NOMO-1 treated with DMSO at 0.1 percent for 48 hours (cell line): ENCODE data around the gene WDR72.

Experiments used
- DNase-seq: peaks from one replicate; lab custom pipeline; 2025; ENCODE audit not compliant: unreplicated experiment; lab: John Stamatoyannopoulos, UW

The WDR72 gene

GRCh38 chr15:53535886-53536285, 223.6 kb downstream of the WDR72 start:
- DNase-seq, result no peak

DNA sequence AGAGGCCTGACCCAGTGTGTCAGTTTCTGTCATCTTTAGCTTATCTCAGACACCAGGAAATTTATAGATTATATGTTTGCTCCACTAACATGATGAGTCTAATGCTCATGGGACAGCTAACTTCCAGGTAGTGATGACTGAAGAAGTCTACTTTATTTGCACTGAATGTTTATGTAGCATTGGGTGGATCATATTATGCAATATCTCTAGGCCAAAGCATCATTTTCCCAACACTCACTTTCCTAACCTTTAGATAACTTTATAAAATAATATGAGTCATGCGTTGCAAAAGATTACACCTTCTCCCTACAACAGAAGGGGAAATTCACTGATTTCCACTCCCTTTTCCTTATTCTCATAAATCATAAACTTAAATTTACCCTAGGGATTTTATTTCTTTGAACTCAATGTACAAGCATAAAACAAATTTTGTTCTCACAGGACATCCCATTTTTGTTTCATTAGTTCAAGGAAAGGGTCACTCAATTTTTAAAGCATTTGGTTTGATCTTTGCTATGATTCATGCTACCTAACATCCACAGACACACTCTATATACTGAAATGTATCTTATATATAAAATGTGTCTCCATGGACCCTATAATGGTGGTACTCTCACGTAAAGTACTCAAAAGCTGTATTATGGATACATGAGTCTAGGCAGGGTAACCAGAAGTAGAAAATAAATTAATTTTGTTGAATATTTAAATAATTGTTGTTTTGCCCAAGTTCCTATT, 225.2 kb downstream of the WDR72 start:
- DNase-seq, result no peak

GRCh38 chr15:53530761-53531160, 228.7 kb downstream of the WDR72 start:
- DNase-seq, result no peak

DNA sequence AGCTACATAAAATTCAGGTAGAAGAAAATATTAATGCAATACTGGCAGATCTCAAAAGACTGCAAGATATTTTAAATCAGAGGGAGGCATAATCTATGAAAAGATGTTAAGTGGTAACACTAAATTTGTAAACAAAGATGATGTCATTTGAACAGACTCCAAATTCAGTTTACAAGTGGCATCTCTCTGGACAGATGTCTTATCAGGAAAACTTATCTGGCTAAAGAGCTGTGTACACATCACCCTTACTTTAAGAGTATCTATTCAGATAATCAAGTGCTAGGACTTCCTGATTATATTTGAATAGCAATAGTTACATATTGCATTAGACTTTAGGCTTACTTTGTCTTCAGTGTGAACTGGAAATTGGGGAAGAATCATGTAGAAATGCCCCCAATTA, 231.5 kb downstream of the WDR72 start:
- no peak for DNase-seq

DNA sequence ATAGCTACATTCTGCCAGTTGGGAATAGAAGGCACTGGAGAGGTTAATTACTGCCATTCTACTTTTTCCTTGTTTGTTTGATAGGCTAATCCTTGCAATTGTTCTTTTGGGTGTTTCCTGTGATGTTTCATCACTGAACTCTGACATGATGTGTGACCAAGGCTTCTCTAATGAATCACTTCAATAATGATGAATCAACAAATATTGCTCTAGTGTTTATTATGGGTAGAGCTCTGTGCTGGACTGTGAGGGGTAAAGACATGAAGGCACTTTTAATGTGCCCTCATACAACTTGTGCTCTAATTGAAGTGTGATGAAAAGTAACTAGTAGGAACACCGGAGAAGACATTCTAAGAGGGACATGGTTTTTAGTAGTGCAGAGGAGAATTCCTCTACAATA, 233.6 kb downstream of the WDR72 start:
- DNase-seq, result no peak

- no peak for DNase-seq
Measured at GRCh38 chr15:53522991-53523390, 236.5 kb downstream of the WDR72 start.

DNA sequence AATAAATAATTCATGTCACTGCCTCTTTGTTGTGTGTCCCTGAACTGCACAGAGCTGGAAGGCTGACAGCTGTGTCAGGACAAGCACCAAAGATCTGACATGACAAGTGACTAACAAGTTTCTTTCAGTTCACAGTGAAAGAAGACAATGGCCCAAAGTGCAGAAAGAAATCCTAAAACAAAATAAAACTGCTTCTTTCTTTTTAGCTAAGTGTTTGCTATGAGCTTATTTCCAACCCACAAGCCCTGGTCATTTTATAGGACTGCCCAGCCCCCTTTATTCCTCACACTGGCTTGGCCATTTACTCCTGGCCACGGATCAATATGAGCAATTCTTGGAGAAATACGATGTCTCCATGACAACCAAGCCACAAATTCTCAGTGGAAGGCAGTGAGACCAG, 238.5 kb downstream of the WDR72 start:
- no peak for DNase-seq

- no peak for DNase-seq
Measured at GRCh38 chr15:53513431-53513830, 246.0 kb downstream of the WDR72 start.

DNA sequence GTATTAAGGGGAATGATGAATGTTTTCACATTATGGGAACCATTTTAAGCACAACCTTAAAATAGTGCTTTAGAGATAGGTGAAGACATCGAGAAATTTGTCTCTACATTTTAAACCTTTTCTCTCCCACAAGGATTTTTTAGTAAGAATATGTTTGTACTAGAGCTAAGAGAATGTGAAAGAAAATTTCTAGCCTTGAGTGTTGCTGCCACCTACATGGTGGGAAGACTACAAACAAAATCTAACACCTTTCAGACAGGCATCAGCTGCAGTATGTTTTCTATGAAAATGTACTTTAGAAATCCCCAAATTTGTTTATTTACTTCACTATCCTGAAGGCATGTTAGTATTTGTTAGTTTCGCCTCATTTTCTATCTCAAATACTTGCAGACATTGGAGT, 247.4 kb downstream of the WDR72 start:
- no peak for DNase-seq

GRCh38 chr15:53511175-53511574, 248.3 kb downstream of the WDR72 start:
- DNase-seq, result no peak

GRCh38 chr15:53506370-53506769, 253.1 kb downstream of the WDR72 start:
- no peak for DNase-seq

- DNase-seq, result no peak
Measured at GRCh38 chr15:53498996-53499395, 260.5 kb downstream of the WDR72 start.

GRCh38 chr15:53490341-53490740, 269.1 kb downstream of the WDR72 start:
- no peak for DNase-seq

DNA sequence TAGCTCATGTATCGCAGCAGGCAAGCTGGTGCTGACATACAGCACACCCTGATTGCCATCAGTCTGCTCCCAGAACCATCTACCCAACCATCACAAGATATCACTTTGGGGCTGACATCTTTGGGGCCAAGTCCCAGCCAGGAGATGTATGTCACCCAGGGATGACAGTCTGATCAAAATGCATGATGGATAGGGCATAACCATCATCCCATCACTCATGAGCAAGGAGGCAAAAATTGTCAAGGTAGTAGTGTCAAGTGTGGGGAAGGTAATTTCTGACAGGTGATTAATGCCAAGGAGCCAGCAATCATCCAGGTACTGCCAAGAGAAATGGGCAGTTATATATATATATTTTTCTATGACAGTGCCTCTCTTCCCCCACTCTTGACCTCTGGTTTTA, 277.4 kb downstream of the WDR72 start:
- no peak for DNase-seq

DNA sequence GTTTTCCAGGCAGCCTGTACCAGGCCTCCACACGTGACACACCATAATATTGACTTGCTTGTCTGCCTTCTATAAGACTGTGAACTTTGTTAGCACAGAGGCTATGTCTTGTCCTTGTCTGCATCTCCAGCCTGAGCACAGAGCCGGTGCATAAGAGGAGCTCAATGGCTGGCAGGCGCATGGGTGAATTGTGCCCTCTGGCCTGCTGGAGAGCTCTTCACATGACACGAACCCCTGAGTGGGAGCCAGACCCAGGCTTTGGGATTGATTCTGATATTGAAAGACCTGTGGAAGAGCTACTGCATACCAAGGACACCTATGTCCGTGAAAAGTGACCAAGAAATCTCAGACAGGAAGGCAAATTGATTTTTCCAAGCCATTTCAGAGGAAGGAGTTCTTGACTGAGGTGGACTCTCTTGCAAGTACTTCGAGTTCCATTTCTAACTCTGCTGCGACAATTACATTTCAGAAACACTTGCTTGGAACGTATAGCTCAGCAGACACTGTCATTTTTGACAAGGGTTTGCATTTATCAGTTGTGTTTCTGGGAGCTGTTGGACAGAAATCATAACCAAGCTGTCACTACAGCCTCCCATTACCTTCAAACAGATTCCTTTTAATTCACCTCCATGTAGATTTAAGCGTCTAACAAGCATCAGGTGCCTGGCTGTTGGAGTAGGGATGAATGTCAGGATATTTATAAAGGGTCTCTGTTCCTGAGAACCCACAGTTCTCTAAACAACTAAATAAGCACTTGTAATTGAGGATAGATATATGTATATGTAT, 281.3 kb downstream of the WDR72 start:
- DNase-seq, result no peak

- DNase-seq, result no peak
Measured at GRCh38 chr15:53473886-53474285, 285.6 kb downstream of the WDR72 start.

DNA sequence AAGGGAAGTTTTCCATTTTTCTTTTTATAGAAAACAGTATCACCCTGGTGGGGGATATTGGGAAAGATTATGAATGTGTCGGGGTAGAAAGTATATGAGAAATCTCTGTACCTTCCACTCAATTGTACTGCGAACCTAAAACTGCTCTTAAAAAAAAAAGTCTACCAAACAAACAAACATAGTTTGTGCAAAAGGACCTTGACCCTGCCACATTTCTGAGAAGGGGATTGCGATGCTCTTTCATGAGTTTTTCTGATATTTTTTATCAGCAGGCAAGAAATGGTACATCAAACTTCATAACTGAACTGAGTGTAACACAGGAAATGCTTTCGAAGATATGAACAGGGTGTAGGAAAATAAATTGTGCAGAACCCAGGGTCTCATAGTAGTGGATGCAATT, 286.0 kb downstream of the WDR72 start:
- DNase-seq, result no peak

DNA sequence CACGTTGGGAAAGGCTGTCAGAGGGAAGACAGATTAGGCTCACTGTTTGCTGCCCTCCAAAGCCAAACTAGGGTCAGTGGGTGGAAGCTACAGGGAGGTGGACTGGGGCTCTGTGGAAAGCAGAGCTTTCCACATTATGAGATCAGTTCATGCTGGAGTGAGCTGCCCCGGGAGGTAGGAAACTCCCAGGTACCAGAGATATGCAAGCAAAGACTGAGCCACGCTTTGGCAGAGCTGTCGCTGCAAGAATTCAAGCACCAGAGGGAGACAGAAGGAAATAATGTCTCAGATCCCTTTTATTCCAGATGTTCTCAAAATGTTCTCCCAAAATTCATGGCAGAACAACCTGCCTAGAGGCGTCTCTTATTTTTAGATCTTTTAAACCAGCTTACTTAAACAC, 286.6 kb downstream of the WDR72 start:
- no peak for DNase-seq

- no peak for DNase-seq
Measured at GRCh38 chr15:53472210-53472609, 287.3 kb downstream of the WDR72 start.

GRCh38 chr15:53470743-53471142, 288.7 kb downstream of the WDR72 start:
- no peak for DNase-seq

GRCh38 chr15:53469422-53469821, 290.0 kb downstream of the WDR72 start:
- DNase-seq, result no peak
